HepG2 (cell line): ENCODE data around the gene L2HGDH. TPM values are rescaled to one million over a fixed set of nuclear protein-coding genes. Genes with fewer than 3 reads are reported as not detected.

ENCODE experiments used
- ATAC-seq: fragments of 200-7000 bp; cut with Tn5 transposase; 3 replicates; pipeline ENCODE4 v1.9.1; 2020; ENCODE audit warnings: mild to moderate bottlenecking, moderate library complexity
- BruUV-seq: library from RNA; stranded (reverse); fragments of 400-500 nt; replicated peaks from 2 replicates; lab custom pipeline; 2021; lab: Mats Ljungman, UMichigan
- CTCF ChIA-PET: fragments of 300-600 bp; formaldehyde crosslinking; extraction: SDS; loops from one replicate; lab custom pipeline; 2021; ENCODE audit warnings: low total read pairs, inconsistent platforms, low intra/inter-chr PET ratio; lab: Yijun Ruan, JAX
- POLR2A ChIA-PET: fragments of 350-600 bp; sonication (Branson Sonifier 250); formaldehyde crosslinking; loops from one replicate; lab custom pipeline; 2020; ENCODE audit warnings: antibody characterized with exemption, inconsistent platforms; lab: Yijun Ruan, JAX
- DNase-seq: peaks from one replicate; pipeline ENCODE4 v3.0.0-alpha.2; 2015; ENCODE audit warnings: low spot score
- FAIRE-seq: peaks from 3 replicates; lab custom pipeline; 2011; peaks lifted over from hg19 to GRCh38; lab: Jason Lieb, UNC
- H2AFZ ChIP-seq: one replicate; pipeline ENCODE4 v1.6.1; 2011; ENCODE audit warnings: low read length, inconsistent platforms
- H3K27ac ChIP-seq: fragments of 300-600 bp; 3 replicates; pipeline ENCODE4 v1.8.0; 2011; ENCODE audit warnings: mixed run types, mild to moderate bottlenecking, mixed read lengths, low read length, inconsistent platforms; ENCODE audit not compliant: insufficient read depth; ENCODE audit errors: extremely low read length
- H3K27me3 ChIP-seq, 2 experiments: fragments of 200-600 bp in 1 of 2; 2 replicates in 1 of 2; 3 replicates in 1 of 2; pipeline versions ENCODE4 v1.6.0 to v1.8.0; 2011; ENCODE audit warnings: low read length in 2 of 2, mild to moderate bottlenecking in 2 of 2, moderate library complexity in 2 of 2, inconsistent platforms in 1 of 2; ENCODE audit not compliant: insufficient read depth in 2 of 2, control insufficient read depth in 1 of 2
- H3K36me3 ChIP-seq, 2 experiments: fragments of 200-600 bp in 1 of 2; replicated peaks in 1 of 2; 2 replicates in 1 of 2; 3 replicates in 1 of 2; pipeline versions ENCODE4 v1.5.1 to v1.8.0; 2011; ENCODE audit warnings: low read length in 2 of 2, inconsistent platforms in 1 of 2; ENCODE audit not compliant: insufficient read depth in 2 of 2, control insufficient read depth in 1 of 2
- H3K4me1 ChIP-seq: 2 replicates; pipeline ENCODE4 v1.5.1; 2012; ENCODE audit warnings: low read length, inconsistent platforms; ENCODE audit not compliant: insufficient read depth
- H3K4me2 ChIP-seq: 2 replicates; pipeline ENCODE4 v1.6.0; 2011; ENCODE audit warnings: low read depth, low read length, inconsistent platforms
- H3K4me3 ChIP-seq, 3 experiments: fragments of 200-600 bp in 1 of 3; sonication (generic), shearing (Covaris generic) in 1 of 3; replicated peaks in 1 of 3; 2 replicates each; pipeline ENCODE4 v1.5.1; 2011 to 2016; ENCODE audit warnings: low read length in 3 of 3, inconsistent platforms in 2 of 3, low read depth in 2 of 3, mild to moderate bottlenecking in 2 of 3, control low read depth in 1 of 3, mixed read lengths in 1 of 3; ENCODE audit not compliant: insufficient read depth in 1 of 3
- H3K79me2 ChIP-seq: one replicate; pipeline ENCODE4 v1.6.1; 2011; ENCODE audit warnings: low read length, inconsistent platforms; ENCODE audit not compliant: insufficient read depth
- H3K9ac ChIP-seq: 2 replicates; pipeline ENCODE4 v1.6.0; 2011; ENCODE audit warnings: mild to moderate bottlenecking, low read depth, low read length, inconsistent platforms; ENCODE audit not compliant: insufficient read depth
- H3K9me3 ChIP-seq: 2 replicates; pipeline ENCODE4 v1.5.1; 2012; ENCODE audit warnings: mild to moderate bottlenecking, low read length
- H4K20me1 ChIP-seq: 2 replicates; pipeline ENCODE4 v1.6.0; 2011; ENCODE audit warnings: inconsistent platforms, mild to moderate bottlenecking, low read length, moderate library complexity; ENCODE audit not compliant: insufficient read depth
- ATM ChIP-seq: fragments of 450-650 bp; IDR thresholded peaks from 2 replicates; pipeline ENCODE4 v1.7.1; 2017; ENCODE audit warnings: mild to moderate bottlenecking, borderline replicate concordance
- FOXK1 ChIP-seq: sonication (generic); formaldehyde crosslinking; IDR thresholded peaks from 2 replicates; pipeline ENCODE4 v1.4.0; 2020; ENCODE audit warnings: low read depth, missing genetic modification reagents, borderline replicate concordance
- KLF13 ChIP-seq: sonication (generic); formaldehyde crosslinking; IDR thresholded peaks from 2 replicates; pipeline ENCODE4 v1.4.0; 2020; ENCODE audit warnings: mild to moderate bottlenecking, missing genetic modification reagents
- PTBP1 ChIP-seq: fragments of 200-400 bp; formaldehyde crosslinking; IDR thresholded peaks from 2 replicates; pipeline ENCODE4 v1.6.1; 2018; ENCODE audit warnings: low read length, low read depth; ENCODE audit not compliant: poor library complexity, severe bottlenecking
- ZNF44 ChIP-seq: sonication (generic); formaldehyde crosslinking; IDR thresholded peaks from 2 replicates; pipeline ENCODE4 v1.5.1; 2020; ENCODE audit warnings: mild to moderate bottlenecking, missing genetic modification reagents
- ZNF577 ChIP-seq: sonication (generic); formaldehyde crosslinking; IDR thresholded peaks from 2 replicates; pipeline ENCODE4 v1.4.0; 2020; ENCODE audit warnings: mild to moderate bottlenecking, low read depth, missing genetic modification reagents, borderline replicate concordance
- WGBS: methylation state at CpG from one replicate; pipeline ENCODE4 v1.1.6; 2017; ENCODE audit warnings: low lambda C conversion rate; 5-methylcytosine and 5-hydroxymethylcytosine counted together
- in situ Hi-C: cut with HindIII; loops from 2 replicates; pipeline ENCODE4 v1.10.0; 2017; ENCODE audit warnings: low pct_unique_long_range_greater_than_20kb; ENCODE audit not compliant: extremely low pct_ligation_motif_present
- intact Hi-C: fragments of 100-400 bp; cut with micrococcal nuclease; formaldehyde crosslinking; loops from one replicate; pipeline ENCODE4 v1.10.0; 2022; ENCODE audit not compliant: unreplicated experiment
- polyA plus RNA-seq, 8 experiments: library from polyadenylated mRNA; depleted of rRNA in 3 of 8; stranded (reverse) in 7 of 8; unstranded in 1 of 8; fragments of >200 nt; fragmentation: Illumina TruSeq in 4 of 8; extraction: Trizol in 4 of 8; gene quantifications; 2 replicates each; pipeline versions ENCODE4 v1.2.1 to v1.2.3, GENCODE V29; 2011 to 2016; ENCODE audit warnings: low read depth in 4 of 8, missing spikeins in 1 of 8, mixed read lengths in 1 of 8; ENCODE audit not compliant: insufficient read depth in 1 of 8
- total RNA-seq, 5 experiments: library from RNA; depleted of rRNA; stranded (reverse); fragments of >200 nt; fragmentation: Illumina TruSeq; extraction: Trizol; gene quantifications; 2 replicates each; pipeline ENCODE4 v1.2.3, GENCODE V29; 2016; ENCODE audit warnings: low read depth in 1 of 5
- TF ChIP-seq, protein P1 (sequence below), 2 experiments: sonication (generic) in 1 of 2; formaldehyde crosslinking in 1 of 2; IDR thresholded peaks; 2 replicates each; pipeline versions ENCODE4 v1.4.0 to v1.6.1; 2018 to 2020; ENCODE audit warnings: missing genetic modification reagents in 2 of 2, borderline replicate concordance in 1 of 2, low read depth in 1 of 2, mild to moderate bottlenecking in 1 of 2, missing biosample characterization in 1 of 2

L2HGDH gene
- total and polyA plus RNA-seq, 2 of the 13 experiments (the other 11 are each of a cell fraction or from before 2014, with no cell fraction given) = 3.3 to 5.0 TPM

DNA sequence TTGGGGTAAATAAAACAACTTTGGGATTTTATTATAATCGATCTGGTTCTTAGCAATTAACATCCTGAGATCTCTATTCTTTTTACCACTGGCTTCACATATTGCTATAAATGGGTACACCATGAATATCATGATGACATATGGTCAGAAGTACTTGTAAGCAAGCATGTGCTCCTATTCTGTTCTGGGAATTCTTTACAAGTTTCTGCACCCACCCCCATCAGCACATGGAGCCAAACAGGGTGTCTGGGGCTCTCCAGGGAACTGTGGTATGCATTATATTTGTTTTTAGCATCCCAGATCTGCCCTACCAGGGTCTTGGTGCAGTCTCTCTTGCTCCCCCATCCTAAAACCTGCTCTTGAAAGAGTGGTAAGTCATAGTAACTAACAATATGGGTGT is 31.4 kb upstream of the L2HGDH start:
- CTCF ChIA-PET = no interaction called here
- in situ Hi-C loops (no loop called here), intact Hi-C loops (loop anchor here (5.0 kb wide), 1 partner anchor 189 kb away; the partner anchor contains the start of gene MAP4K5)
- Histone ChIP-seq H3K9ac (no peak overlapping the region), H3K4me2 (no peak overlapping the region), H3K27ac (no peak overlapping the region), H3K4me3 (no peak overlapping the region), H2AFZ (no peak overlapping the region), H3K27me3 (no peaks in the 10 kb centered on the region), H4K20me1 (no peaks in the 10 kb centered on the region), H3K36me3 (peaks cover 0 to 2% of the 10 kb centered on the region in 2 experiments; a peak in 1 of 5 replicates), H3K9me3 (no peaks in the 10 kb centered on the region), H3K79me2 (no peaks in the 10 kb centered on the region), H3K4me1 (peaks cover 15% of the 10 kb centered on the region)
- WGBS = 88% methylated on average over 1 of the region's 1 CpG
- DNase-seq = no peak
- BruUV-seq = no TSS peak
- no peak for ATAC-seq
- TF ChIP-seq, protein P1, sequence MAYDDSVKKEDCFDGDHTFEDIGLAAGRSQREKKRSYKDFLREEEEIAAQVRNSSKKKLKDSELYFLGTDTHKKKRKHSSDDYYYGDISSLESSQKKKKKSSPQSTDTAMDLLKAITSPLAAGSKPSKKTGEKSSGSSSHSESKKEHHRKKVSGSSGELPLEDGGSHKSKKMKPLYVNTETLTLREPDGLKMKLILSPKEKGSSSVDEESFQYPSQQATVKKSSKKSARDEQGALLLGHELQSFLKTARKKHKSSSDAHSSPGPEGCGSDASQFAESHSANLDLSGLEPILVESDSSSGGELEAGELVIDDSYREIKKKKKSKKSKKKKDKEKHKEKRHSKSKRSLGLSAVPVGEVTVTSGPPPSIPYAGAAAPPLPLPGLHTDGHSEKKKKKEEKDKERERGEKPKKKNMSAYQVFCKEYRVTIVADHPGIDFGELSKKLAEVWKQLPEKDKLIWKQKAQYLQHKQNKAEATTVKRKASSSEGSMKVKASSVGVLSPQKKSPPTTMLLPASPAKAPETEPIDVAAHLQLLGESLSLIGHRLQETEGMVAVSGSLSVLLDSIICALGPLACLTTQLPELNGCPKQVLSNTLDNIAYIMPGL (CRISPR knock-in tag; IDR thresholded peaks at IDR 0.05; ENCODE audit: borderline replicate concordance in 1 of 2, low read depth in 1 of 2) = no peak
- TF ChIP-seq ZNF577 = no peak
- TF ChIP-seq ATM = no peak
- TF ChIP-seq PTBP1 = no peak
- TF ChIP-seq ZNF44 (CRISPR knock-in tag) = no peak
- no peak for TF ChIP-seq FOXK1 (CRISPR knock-in tag)
- no peak for TF ChIP-seq KLF13 (CRISPR knock-in tag)
- no peak for FAIRE-seq
- POLR2A ChIA-PET = interaction anchor here (0.6 kb wide), 1 partner anchor 8 kb away, joined by 3 read pairs; no protein-coding TSS in a partner anchor
